Thymus (tissue), 11 donors: ENCODE measurements around the gene SCAMP1. TPM values are rescaled to one million over a fixed set of nuclear protein-coding genes. Genes with fewer than 3 reads are reported as not detected.

Experiments used
- DNase-seq, 9 donors: peaks; one replicate each; pipeline ENCODE4 v3.0.0-alpha.2; 2013; ENCODE audit warnings: low spot score in 9 of 9, low read depth in 6 of 9, missing footprints in 1 of 9
- H3K27ac ChIP-seq, 2 donors: one replicate each; pipeline ENCODE4 v1.5.1; 2013; ENCODE audit warnings: control low read depth in 1 of 2, low read depth in 1 of 2, low read length in 1 of 2, mild to moderate bottlenecking in 1 of 2, moderate library complexity in 1 of 2
- H3K27me3 ChIP-seq, 2 donors: one replicate each; pipeline ENCODE4 v1.5.1; 2013; ENCODE audit warnings: low read length in 1 of 2; ENCODE audit not compliant: control insufficient read depth in 2 of 2, insufficient read depth in 1 of 2
- H3K36me3 ChIP-seq, 2 donors: one replicate each; pipeline ENCODE4 v1.5.1; 2013; ENCODE audit warnings: low read length in 1 of 2, mild to moderate bottlenecking in 1 of 2, moderate library complexity in 1 of 2; ENCODE audit not compliant: control insufficient read depth in 2 of 2, insufficient read depth in 2 of 2
- H3K4me1 ChIP-seq, 2 donors: one replicate each; pipeline ENCODE4 v1.5.1; 2013; ENCODE audit warnings: low read length in 2 of 2; ENCODE audit not compliant: control insufficient read depth in 2 of 2, insufficient read depth in 2 of 2
- H3K4me3 ChIP-seq, 2 donors: one replicate each; pipeline ENCODE4 v1.5.1; 2013; ENCODE audit warnings: low read length in 2 of 2, control low read depth in 1 of 2, mild to moderate bottlenecking in 1 of 2
- H3K9me3 ChIP-seq, 2 donors: one replicate each; pipeline ENCODE4 v1.5.1; 2013; ENCODE audit warnings: low read length in 1 of 2, mild to moderate bottlenecking in 1 of 2; ENCODE audit not compliant: control insufficient read depth in 2 of 2, insufficient read depth in 1 of 2
- WGBS: extraction: QIAGEN DNeasy Blood & Tissue Kit; methylation state at CpG from one replicate; pipeline ENCODE4 v1.1.7; 2013; 5-methylcytosine and 5-hydroxymethylcytosine counted together
- polyA plus RNA-seq: library from polyadenylated mRNA; stranded (reverse); fragments of 200-250 nt; gene quantifications from one replicate; pipeline ENCODE4 v1.2.3, GENCODE V29; 2013
- total RNA-seq: library from RNA; stranded (reverse); fragments of 120-200 nt; gene quantifications from one replicate; pipeline ENCODE4 v1.2.4, GENCODE V29; 2013
- donor health status: healthy.

SCAMP1 gene
- total and polyA plus RNA-seq, 2 donors: 15.1 to 26.6 TPM

- no peak overlapping the region for H3K27ac ChIP-seq
- no peaks in the 10 kb centered on the region for H3K27me3 ChIP-seq
- no peaks in the 10 kb centered on the region for H3K36me3 ChIP-seq
- WGBS: 51% methylated on average over 2 of the region's 2 CpGs
- peaks cover 5 to 7% of the 10 kb centered on the region in 2 donors for H3K4me1 ChIP-seq
- peak in 7 of 9 donors; percentile 11 to 67 (median 28) for DNase-seq
- no peak overlapping the region for H3K4me3 ChIP-seq
- no peaks in the 10 kb centered on the region for H3K9me3 ChIP-seq
Measured at GRCh38 chr5:78404682-78405293, 44.4 kb downstream of the SCAMP1 start.

DNA sequence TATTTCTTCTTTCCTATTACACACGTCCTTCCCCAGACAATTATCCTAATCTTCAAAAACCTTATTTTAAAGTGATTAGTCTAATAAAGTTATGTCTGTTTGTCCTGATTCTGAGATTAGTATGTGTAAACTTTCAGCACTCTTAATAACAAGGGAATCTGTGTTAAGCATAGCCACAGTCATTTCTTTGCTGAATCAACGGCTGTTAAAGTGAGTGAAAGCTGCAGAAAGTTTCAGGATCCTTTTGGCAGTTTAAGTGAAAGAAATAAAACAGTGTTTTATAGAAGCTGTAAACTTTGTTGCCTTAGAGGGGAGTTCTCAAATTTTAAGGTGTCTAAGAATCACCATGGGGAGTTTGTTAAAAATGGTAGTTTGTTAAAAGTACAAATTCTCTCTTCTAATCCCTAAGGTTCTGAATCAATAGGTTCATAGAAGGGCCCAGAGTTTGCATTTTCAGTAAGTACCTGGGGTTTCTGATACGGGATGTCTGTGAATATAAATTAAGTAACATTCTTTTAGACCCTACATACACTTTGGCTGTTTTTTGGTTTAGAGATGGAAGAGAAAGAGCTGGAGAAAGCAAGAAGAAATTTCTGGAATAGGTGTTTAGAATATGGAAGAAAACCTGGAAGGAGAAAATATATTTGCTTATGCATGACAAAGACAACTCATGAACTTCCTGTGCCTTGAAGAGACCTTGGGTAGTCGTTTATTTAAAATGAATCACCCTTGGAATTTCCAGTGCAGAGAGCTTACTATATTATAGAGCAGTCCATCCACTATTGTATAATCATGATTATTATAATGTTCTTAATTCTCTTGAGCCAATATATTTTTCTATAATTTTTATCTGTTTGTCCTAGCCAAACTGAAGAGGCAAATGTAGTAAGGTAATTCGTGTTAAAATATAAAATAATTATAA lies 45.7 kb downstream of the SCAMP1 start:
- WGBS: 76% methylated on average over 5 of the region's 5 CpGs
- Histone ChIP-seq H3K36me3 (no peaks in the 10 kb centered on the region), H3K4me1 (peaks cover 5 to 7% of the 10 kb centered on the region in 2 donors), H3K4me3 (no peak overlapping the region), H3K9me3 (no peaks in the 10 kb centered on the region), H3K27ac (no peak overlapping the region), H3K27me3 (no peaks in the 10 kb centered on the region)
- no peak for DNase-seq

DNA sequence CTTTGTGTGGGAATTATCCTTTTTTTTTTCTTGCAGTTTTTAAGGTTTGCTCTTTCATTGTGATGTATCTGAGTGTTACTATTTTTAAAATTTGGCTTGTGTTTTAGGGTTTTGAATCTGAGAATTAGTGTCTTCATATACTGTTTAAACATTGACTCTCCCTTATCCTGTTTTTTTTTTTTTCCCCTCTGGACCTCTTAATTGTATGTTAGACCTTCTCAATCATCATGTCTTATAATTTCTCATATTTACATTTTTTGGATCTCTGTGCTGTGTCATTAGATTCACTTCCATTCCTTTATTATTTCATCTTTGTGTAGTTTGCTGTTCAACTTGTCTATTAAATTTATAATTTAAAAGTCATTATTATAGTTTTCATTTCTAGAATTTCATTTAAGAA lies 47.0 kb downstream of the SCAMP1 start:
- no peaks in the 10 kb centered on the region for H3K36me3 ChIP-seq
- no peak overlapping the region for H3K27ac ChIP-seq
- no peak for DNase-seq
- no peaks in the 10 kb centered on the region for H3K9me3 ChIP-seq
- peaks cover 5 to 7% of the 10 kb centered on the region in 2 donors for H3K4me1 ChIP-seq
- H3K27me3 ChIP-seq: no peaks in the 10 kb centered on the region
- no peak overlapping the region for H3K4me3 ChIP-seq

DNA sequence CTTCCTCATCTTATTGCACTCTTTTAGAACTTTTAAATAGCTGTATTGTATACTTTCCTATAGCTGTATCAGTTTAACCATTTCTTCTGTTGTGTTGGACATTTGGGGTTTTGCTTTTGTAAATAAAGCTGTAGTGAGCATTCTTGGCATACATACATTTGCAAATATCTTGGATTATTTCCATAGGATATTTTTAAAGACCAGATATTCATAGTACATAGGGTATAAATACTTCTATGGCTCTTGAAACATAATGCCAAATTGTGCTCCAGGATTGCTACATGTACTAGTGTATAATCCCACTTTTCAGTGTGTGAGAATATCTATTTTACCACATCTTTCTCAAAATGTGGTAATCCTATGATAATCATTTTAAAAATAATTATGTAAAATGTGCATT lies 51.2 kb downstream of the SCAMP1 start:
- DNase-seq: no peak
- Histone ChIP-seq H3K4me3 (no peak overlapping the region), H3K9me3 (no peaks in the 10 kb centered on the region), H3K36me3 (peaks cover 0 to 1% of the 10 kb centered on the region in 2 donors), H3K27me3 (no peaks in the 10 kb centered on the region), H3K27ac (no peak overlapping the region), H3K4me1 (no peaks in the 10 kb centered on the region)

DNA sequence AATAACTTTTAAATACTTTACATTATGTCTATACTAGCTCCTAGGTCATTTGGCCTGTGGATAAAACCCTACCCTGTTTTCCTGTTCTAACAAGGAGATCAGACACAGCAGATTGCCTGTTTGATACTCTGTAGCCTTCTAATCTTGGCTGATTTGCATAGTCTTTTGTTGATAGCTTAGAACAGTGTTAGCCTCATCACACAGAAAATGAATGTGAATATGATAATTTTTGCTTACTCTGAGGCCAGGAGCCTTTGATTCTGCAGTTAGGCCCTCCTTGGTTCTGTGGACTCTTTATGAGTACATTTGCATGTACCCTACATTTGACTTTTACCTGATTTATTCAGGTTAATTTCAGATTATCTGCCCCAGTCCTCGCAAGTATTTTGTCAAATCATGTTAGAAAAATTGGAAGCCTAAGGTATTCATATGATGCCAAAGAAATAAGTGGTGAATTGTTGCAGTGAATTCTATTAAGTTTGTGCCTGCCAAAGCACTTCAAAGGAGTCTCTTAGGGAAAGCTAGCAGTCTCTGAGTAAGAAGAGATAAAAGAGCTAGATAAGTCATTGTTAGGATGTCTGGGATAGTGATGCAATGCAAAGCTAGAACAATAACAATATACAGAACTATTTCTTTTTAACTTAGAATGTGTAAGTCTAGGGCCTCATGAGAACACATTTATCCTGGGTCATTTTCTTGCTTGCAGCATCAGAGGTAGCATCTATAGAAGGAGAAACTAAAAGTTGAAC lies 56.4 kb downstream of the SCAMP1 start:
- DNase-seq: no peak
- H3K27me3 ChIP-seq: no peaks in the 10 kb centered on the region
- no peak overlapping the region for H3K27ac ChIP-seq
- H3K9me3 ChIP-seq: no peaks in the 10 kb centered on the region
- 98% methylated on average over 1 of the region's 1 CpG for WGBS
- H3K4me1 ChIP-seq: no peaks in the 10 kb centered on the region
- peaks cover 0 to 12% of the 10 kb centered on the region in 2 donors for H3K36me3 ChIP-seq
- no peak overlapping the region for H3K4me3 ChIP-seq

DNA sequence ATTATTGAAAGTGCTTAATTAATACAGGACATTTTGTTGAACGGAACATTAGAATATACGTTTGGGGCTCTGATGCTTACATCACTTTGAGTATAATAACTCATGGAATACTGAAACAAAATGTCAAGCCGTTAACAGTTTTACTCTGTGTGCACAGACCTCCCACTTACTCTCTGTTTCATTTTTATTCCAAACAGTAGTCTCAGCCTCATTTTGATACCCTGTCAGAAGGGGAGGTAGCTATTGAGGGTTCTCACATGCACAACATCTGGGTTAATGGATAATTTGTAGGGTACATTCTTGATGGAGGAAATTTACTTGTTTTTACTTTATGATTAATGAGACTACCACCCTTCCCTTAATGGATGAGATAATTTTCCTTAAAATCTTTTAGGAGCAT lies 59.0 kb downstream of the SCAMP1 start:
- Histone ChIP-seq H3K9me3 (no peaks in the 10 kb centered on the region), H3K27ac (no peak overlapping the region), H3K4me1 (no peaks in the 10 kb centered on the region), H3K36me3 (peaks cover 0 to 12% of the 10 kb centered on the region in 2 donors), H3K4me3 (no peak overlapping the region), H3K27me3 (no peaks in the 10 kb centered on the region)
- DNase-seq: no peak
- WGBS: 97% methylated on average over 3 of the region's 3 CpGs

DNA sequence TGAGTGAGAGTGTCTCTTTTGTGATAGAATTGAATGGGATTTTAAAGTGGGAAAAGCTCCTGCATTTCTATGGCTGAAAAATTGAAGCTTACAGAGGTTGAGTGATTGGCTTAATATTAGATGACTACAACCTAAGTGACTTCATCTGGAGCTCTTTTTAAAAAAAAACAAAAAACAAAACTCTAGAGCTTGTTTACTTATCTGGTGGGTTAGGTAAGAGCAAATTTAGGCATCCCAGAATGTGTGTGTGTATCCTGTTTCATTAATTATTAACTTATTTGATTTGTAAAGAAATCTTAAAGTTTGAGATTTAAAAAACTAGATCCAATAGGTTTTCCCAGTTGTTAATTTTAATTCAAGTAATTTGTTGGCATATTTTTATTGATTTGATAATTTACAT lies 60.1 kb downstream of the SCAMP1 start:
- H3K9me3 ChIP-seq: no peaks in the 10 kb centered on the region
- no peaks in the 10 kb centered on the region for H3K4me1 ChIP-seq
- no peak for DNase-seq
- peaks cover 0 to 12% of the 10 kb centered on the region in 2 donors for H3K36me3 ChIP-seq
- no peak overlapping the region for H3K4me3 ChIP-seq
- H3K27me3 ChIP-seq: no peaks in the 10 kb centered on the region
- no peak overlapping the region for H3K27ac ChIP-seq

- DNase-seq: no peak
- H3K4me3 ChIP-seq: no peak overlapping the region
- H3K27ac ChIP-seq: no peak overlapping the region
- H3K36me3 ChIP-seq: peaks cover 0 to 4% of the 10 kb centered on the region in 2 donors
- 98% methylated on average over 3 of the region's 3 CpGs for WGBS
- H3K9me3 ChIP-seq: no peaks in the 10 kb centered on the region
- no peaks in the 10 kb centered on the region for H3K4me1 ChIP-seq
- no peaks in the 10 kb centered on the region for H3K27me3 ChIP-seq
Measured at GRCh38 chr5:78424665-78425064, 64.2 kb downstream of the SCAMP1 start.
